GM18526 (cell line): ENCODE results near the gene ALG12.

Source experiments
- POLR2A ChIP-seq: IDR thresholded peaks from 3 replicates; pipeline ENCODE4 v1.6.1; 2011; ENCODE audit not compliant: insufficient read length; ENCODE audit errors: extremely low read depth

ALG12 gene

GRCh38 chr22:49903322-49904039, 14.8 kb downstream of the ALG12 start:
- no peak for TF ChIP-seq POLR2A

GRCh38 chr22:49901457-49901856, 16.8 kb downstream of the ALG12 start:
- TF ChIP-seq POLR2A, result no peak

- no peak for TF ChIP-seq POLR2A
These were observed 17.6 kb downstream of the ALG12 start for GRCh38 chr22:49900441-49901230.

- no peak for TF ChIP-seq POLR2A
These were observed 18.7 kb downstream of the ALG12 start for GRCh38 chr22:49899530-49899929.

GRCh38 chr22:49897015-49897684, 21.1 kb downstream of the ALG12 start:
- no peak for TF ChIP-seq POLR2A

- TF ChIP-seq POLR2A, result no peak
These were observed 22.0 kb downstream of the ALG12 start for GRCh38 chr22:49896201-49896600.

GRCh38 chr22:49894322-49895054, 23.8 kb downstream of the ALG12 start:
- TF ChIP-seq POLR2A, result no peak

GRCh38 chr22:49893025-49893424, 25.2 kb downstream of the ALG12 start:
- no peak for TF ChIP-seq POLR2A

GRCh38 chr22:49892226-49892899, 25.9 kb downstream of the ALG12 start:
- no peak for TF ChIP-seq POLR2A

- no peak for TF ChIP-seq POLR2A
These were observed 29.2 kb downstream of the ALG12 start for GRCh38 chr22:49889071-49889470.

- no peak for TF ChIP-seq POLR2A
These were observed 30.5 kb downstream of the ALG12 start for GRCh38 chr22:49887702-49888101.

GRCh38 chr22:49887064-49887451, 31.2 kb downstream of the ALG12 start:
- no peak for TF ChIP-seq POLR2A

GRCh38 chr22:49886346-49887063, 31.7 kb downstream of the ALG12 start:
- no peak for TF ChIP-seq POLR2A

- no peak for TF ChIP-seq POLR2A
These were observed 32.4 kb downstream of the ALG12 start for GRCh38 chr22:49885881-49886280.
